Inflammatory macrophage treated with lipopolysaccharide for 4 hours (primary cell): ENCODE results near the gene FNDC7.
"Not testable (repeated sequence)": the region's sequence is repeated elsewhere in the genome, so short reads cannot be mapped to it uniquely, and the experiment has no call there.

Experiments used
- DNase-seq: peaks from one replicate; pipeline ENCODE4 v3.0.0-alpha.2; 2020

FNDC7 gene

GRCh38 chr1:108745980-108746381 is 33.3 kb downstream of the FNDC7 start:
- DNase-seq = no peak

GRCh38 chr1:108746382-108747170 is 33.9 kb downstream of the FNDC7 start, which contains the start of gene STXBP3:
Gene STXBP3, plus strand, starts transcription at chr1:108746674. Its CDS starts 64 bp downstream, at chr1:108746738.
- peak; percentile 99 for DNase-seq

DNA sequence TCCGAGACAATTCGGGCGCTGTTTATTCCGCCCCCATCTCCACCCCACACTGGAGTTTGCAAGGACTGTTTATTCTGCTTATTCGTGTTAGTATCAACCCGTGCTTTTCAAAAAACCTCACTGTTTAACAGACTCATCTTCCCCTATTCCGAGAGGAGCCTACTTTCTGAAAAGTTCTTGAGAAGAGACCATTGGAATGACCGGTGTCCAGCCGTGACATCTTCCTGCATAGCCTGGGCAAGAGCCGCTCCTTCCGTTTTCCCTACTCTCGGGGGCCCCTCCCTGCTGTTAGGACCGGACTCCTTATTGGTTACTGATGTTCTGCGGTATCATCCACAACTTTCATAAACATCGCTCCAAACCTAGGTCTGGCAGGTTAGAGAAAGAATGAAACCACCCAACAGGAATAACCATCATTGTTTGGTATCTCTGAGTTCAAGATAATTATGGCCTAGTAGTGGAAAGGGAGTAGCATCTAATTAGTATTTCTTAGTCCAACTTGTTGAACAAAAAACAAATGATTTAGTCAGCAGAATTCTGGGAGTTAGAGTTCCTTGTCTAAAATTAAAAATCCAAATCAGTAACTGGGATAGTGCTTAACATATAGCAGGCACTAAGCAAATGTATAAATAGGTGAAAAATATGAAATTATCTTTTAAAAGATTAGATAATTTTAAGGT is 34.6 kb downstream of the FNDC7 start:
- peak; percentile 91 for DNase-seq

DNA sequence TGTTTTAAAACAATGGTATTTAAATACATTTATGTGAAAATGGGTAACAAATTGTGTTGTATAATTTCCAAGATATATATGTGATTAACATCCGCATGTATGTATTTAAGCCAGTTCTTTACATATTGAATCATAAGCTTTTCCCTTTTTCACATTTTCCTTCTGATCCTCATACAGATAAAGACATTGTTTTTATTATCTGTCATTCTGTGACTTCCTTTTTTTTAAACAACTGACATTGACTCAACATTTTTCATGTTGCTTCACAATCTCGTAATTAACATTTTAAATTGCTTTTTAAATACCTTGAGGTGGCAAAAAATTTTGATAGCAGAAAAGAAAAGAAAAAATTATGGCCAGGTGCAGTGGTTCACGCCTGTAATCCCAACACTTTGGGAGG is 35.2 kb downstream of the FNDC7 start:
- peak; percentile 63 for DNase-seq

DNA sequence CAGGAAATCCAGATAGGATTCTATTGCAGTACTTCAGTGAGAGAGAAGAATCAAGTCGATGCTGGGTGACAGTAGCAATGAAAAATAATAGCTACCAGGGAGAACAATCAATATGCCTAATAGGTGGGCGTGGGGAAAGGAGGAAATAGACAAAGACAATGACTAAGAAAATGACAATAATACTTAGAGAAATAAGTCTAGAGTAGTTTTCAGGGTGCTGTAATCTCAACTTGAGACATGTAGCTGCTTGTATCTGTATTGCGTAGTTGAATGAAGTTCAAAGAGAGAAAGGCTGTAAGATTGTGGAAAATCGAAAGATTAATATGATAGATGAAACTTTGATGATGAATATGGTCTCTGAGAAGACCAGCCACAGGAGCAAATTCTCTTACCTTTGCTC is 36.4 kb downstream of the FNDC7 start:
- peak; percentile 48 for DNase-seq

DNA sequence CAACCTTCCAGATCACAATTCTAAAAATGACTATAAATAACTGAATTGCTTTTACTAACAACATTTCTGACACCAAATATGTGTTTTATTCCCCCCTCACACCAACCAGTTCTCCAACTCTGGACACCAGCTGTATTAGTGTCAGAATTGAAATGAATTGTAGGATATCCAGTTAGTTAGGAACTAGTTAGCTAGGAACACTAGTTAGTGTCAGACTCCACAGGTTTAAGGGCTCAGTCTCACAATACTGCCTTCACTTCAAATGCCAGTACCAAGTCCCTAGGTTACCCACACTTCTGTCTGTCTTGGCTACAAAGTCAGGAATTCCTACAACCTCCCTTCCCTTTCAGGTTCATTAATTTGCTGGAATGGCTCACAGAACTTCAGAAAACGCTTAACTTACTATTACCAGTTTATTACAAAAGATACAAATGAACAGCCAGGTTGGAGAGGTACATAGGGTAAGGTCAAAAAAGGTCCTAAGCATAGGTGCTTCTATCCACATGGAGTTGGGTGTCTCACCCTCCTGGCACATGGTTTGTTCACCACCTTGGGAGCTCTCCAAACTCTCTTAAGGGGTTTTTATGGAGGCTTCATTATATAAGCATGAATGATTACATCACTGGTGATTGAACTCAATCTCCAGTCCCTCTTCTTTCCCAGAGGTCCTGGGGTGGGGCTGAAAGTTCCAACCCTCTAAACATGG is 37.9 kb downstream of the FNDC7 start:
- no peak for DNase-seq

- no peak for DNase-seq
These were observed 40.7 kb downstream of the FNDC7 start for GRCh38 chr1:108753363-108753762.

DNA sequence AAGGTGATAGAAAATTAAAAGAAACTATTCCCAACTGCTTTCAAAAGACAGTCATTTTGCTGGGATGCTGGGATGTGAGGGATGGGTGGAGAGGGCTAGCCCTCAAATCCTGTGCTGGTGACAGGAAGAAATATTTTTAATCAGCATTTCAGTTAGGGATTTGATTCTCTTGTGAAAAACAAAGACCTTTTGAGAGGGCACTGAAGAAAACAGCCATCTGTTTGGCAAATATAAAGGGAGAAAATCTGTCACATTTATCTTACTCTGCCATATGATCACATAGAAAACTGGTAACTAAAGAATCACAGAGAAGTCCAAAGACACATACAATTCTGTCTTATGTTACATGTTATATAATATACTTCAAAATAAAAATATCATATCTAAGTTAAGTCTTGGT is 46.1 kb downstream of the FNDC7 start:
- DNase-seq = no peak

- no peak for DNase-seq
These were observed 54.4 kb downstream of the FNDC7 start for GRCh38 chr1:108767115-108767514.

- DNase-seq = no peak
These were observed 55.0 kb downstream of the FNDC7 start for GRCh38 chr1:108767708-108768107.

DNA sequence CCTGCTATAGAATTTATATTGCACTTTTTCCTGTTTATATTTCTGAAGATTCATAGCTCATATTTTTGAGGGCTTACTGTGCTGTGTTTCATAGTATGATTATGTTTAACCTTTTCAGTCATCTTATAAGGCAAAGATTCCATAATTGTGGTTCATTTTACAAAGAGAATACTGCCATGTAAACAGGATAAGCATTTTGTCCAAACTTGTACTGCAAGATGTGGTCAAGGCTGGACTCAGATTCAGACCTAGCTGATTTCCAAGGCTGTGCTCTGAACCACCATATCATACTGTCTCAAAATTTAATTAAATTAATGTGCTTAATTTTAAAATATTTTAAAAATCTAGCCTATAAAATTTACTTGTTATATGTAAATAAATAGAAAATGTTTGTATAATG is 65.1 kb downstream of the FNDC7 start:
- DNase-seq = no peak

GRCh38 chr1:108779455-108779854 is 66.7 kb downstream of the FNDC7 start:
- DNase-seq = no peak

GRCh38 chr1:108780937-108781574 is 68.3 kb downstream of the FNDC7 start:
- DNase-seq = no peak

DNA sequence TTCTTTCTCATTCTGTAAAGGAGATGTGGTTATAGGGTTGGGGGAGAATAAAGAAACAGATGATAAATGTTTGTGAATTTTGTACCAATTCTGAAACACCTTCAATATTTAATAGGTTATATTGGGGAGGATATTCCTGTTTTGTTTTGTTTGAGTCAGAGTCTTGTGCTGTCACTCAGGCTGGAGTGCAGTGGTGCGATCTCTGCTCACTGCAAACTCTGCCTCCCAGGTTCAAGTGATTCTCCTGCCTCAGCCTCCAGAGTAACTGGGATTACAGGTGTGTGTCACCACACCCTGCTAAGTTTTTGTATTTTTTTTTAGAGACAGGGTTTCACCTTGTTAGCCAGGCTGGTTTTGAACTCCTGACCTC is 68.9 kb downstream of the FNDC7 start:
- not testable (repeated sequence) for DNase-seq

GRCh38 chr1:108785264-108785663 is 72.6 kb downstream of the FNDC7 start:
- DNase-seq = no peak

DNA sequence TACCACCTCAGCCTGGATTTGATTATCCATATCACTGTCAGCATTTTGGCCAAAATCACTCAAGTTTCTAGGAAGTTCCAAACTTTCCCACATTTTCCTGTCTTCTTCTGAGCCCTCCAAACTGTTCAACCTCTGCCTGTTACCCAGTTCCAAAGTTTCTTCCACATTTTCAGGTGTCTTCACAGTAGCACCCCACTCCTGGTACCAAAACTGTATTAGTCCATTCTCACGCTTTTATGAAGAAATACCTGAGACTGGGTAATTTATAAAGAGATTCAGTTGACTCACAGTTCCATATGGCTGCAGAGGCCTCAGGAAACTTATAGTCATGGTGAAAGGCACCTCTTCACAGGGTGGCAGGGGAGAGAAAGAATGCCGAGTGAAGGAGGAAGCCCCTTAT is 73.2 kb downstream of the FNDC7 start:
- no peak for DNase-seq

- DNase-seq = no peak
These were observed 79.1 kb downstream of the FNDC7 start for GRCh38 chr1:108791790-108792189.
